KOPT-K1 (cell line): Measurements from ENCODE around the gene MORC4.

Source experiments
- H3K27ac ChIP-seq: fragments of 200-600 bp; sonication (generic); 2 replicates; pipeline ENCODE4 v1.5.1; 2016; ENCODE audit warnings: antibody characterized with exemption, mild to moderate bottlenecking, low read depth, low read length; ENCODE audit not compliant: poor library complexity, severe bottlenecking
- H3K36me3 ChIP-seq: fragments of 200-600 bp; sonication (generic); 2 replicates; pipeline ENCODE4 v1.5.1; 2017; ENCODE audit warnings: antibody characterized with exemption, mild to moderate bottlenecking, low read length, moderate library complexity; ENCODE audit not compliant: insufficient read depth
- H3K9me3 ChIP-seq: fragments of 200-600 bp; sonication (generic); 2 replicates; pipeline ENCODE4 v1.5.1; 2017; ENCODE audit warnings: antibody characterized with exemption, low read length, mild to moderate bottlenecking; ENCODE audit not compliant: insufficient read depth, poor library complexity, severe bottlenecking

MORC4 gene

GRCh38 chrX:106903856-106904528, 96.0 kb downstream of the MORC4 start:
- H3K9me3 ChIP-seq = no peaks in the 10 kb centered on the region
- H3K27ac ChIP-seq = no peak overlapping the region
- no peaks in the 10 kb centered on the region for H3K36me3 ChIP-seq

GRCh38 chrX:106903291-106903824, 96.7 kb downstream of the MORC4 start, which contains the start of gene RIPPLY1:
Gene RIPPLY1 (minus strand): TSS chrX:106903341. CDS start chrX:106903287, 54 bp downstream.
- no peaks in the 10 kb centered on the region for H3K36me3 ChIP-seq
- no peaks in the 10 kb centered on the region for H3K9me3 ChIP-seq

DNA sequence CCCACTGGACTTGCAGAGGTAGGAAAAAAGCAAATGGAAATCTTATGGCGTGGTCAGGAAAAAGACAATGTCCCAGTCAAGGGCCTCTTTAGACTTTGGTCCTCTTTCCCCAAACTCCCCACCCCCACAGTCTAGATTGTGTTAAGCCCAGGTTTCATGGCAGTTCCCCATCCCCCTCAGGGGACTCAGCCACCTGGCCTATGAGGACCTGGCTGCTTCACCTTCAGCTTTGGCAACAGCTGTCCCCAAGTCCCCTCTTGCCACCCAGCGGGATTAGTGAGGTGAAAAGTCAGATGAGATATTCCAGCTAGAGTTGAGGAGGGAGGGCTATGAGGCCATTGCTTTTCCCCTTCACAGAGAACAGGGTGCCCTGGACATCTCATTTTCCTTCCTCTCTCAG, 97.3 kb downstream of the MORC4 start:
- Histone ChIP-seq H3K36me3 (no peaks in the 10 kb centered on the region), H3K27ac (no peak overlapping the region), H3K9me3 (no peaks in the 10 kb centered on the region)

More at GRCh38 chrX:106903291-106903824, 96.7 kb downstream of the MORC4 start, which contains the start of gene RIPPLY1:
- no peak within 1 kb of the TSS for H3K27ac ChIP-seq

DNA sequence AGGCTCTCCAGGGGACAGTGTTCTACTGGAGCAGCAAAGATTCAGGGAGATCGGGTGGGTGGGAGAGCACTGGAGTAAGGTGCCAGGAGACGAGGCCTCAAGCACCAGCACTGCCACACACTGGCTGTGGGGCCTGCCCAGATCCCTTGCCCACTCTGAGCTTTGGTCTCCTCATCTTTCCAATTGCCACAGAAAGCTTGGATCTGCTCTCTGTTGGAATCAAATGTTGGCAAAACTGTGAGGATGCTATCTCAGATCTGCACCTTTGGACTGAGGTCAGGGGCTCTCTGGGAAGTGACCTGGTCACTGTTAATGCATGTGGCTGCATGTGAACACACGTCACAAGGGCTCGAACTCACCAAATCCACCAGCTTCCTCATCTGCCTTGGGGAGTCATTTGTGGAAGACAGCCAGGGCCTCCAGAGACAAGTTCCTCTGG, 98.2 kb downstream of the MORC4 start:
- H3K36me3 ChIP-seq = no peaks in the 10 kb centered on the region
- no peaks in the 10 kb centered on the region for H3K9me3 ChIP-seq
- H3K27ac ChIP-seq = no peak overlapping the region

DNA sequence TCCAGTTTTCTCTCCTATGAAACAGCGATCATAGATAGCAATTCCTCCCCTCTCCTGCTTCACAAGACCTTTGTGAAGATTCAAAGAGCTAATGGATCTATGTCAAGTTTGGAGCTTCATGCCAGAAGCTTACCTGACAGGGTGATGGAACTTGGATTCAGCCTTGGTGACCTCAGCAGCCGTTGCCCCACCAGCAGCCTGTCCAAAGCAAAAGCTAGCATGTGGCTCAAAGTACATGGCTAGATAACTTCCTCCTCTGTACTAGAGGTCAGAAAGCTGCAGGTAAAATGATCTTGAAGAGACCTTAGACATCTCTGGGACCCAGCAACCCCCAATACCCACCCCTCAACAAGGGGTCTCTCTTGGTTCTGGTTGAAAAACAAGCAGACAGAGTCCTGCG, 98.7 kb downstream of the MORC4 start:
- H3K9me3 ChIP-seq = no peaks in the 10 kb centered on the region
- H3K36me3 ChIP-seq = no peaks in the 10 kb centered on the region
- H3K27ac ChIP-seq = no peak overlapping the region

- no peak overlapping the region for H3K27ac ChIP-seq
- no peaks in the 10 kb centered on the region for H3K9me3 ChIP-seq
- no peaks in the 10 kb centered on the region for H3K36me3 ChIP-seq
Observed at GRCh38 chrX:106899841-106900240, 100.2 kb downstream of the MORC4 start.

DNA sequence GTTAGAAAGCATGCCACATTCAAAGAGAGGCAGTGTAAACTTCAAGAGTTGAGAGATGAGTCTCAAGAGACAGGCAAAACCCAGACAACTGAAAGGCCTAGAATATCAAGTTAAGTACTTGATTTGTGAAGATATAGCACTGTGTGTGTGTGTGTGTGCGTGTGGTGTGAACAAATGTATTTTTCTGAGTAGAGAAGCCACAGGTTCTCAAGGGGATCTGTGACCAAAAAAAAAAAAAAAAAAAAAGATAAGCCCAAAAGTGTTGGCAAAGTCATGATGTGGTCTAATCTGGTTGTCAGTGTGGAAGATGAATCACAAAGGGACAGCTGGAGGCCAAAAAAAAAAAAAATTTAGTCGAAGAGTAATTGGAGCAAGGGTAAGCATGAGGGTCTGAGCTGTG, 100.7 kb downstream of the MORC4 start:
- no peaks in the 10 kb centered on the region for H3K36me3 ChIP-seq
- H3K27ac ChIP-seq = no peak overlapping the region
- H3K9me3 ChIP-seq = no peaks in the 10 kb centered on the region

DNA sequence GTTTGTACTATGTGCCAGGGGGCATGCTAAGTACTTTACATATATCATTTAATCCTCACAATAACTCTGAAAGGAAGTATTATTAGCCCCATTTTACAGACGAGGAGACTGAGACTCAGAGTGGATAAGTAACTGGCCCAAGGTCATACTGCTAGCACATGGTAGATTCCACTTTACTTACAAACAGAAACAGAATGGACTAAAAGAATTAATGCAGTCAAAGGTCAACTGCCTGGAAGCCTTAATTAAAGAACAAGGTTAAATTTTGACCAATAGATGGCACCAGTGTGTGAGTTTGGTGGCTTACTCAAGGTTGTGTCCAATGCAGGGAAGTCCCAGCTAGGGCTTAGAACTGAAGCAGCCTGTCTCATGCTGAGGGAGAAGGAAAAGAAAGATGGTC, 101.5 kb downstream of the MORC4 start:
- Histone ChIP-seq H3K9me3 (no peaks in the 10 kb centered on the region), H3K36me3 (no peaks in the 10 kb centered on the region), H3K27ac (no peak overlapping the region)

- Histone ChIP-seq H3K27ac (no peak overlapping the region), H3K9me3 (no peaks in the 10 kb centered on the region), H3K36me3 (no peaks in the 10 kb centered on the region)
Observed at GRCh38 chrX:106897259-106897658, 102.8 kb downstream of the MORC4 start.

DNA sequence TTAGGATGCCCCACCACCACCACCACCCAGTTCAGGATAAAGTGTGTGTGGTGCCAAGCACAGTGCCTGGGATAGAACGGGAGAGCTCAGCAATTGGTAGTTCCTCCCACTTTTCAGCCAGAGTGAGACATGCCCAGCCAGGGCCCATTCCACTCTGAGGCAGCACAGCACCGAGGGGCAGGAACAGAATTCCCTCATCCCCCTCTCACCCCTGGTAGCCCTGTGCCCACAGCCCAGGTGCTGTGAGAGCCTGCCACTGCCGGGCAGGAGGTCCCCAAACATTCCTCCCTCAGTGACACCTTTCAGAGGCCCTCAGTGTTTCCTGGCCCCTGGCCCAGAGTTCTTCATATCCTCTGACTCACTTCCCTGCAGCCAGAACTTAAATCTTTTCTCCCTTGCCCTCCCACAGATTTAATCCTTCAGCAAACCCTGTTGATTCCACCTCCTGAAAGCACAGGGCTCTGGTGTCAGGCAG, 105.0 kb downstream of the MORC4 start:
- Histone ChIP-seq H3K36me3 (no peaks in the 10 kb centered on the region), H3K27ac (no peak overlapping the region), H3K9me3 (no peaks in the 10 kb centered on the region)

DNA sequence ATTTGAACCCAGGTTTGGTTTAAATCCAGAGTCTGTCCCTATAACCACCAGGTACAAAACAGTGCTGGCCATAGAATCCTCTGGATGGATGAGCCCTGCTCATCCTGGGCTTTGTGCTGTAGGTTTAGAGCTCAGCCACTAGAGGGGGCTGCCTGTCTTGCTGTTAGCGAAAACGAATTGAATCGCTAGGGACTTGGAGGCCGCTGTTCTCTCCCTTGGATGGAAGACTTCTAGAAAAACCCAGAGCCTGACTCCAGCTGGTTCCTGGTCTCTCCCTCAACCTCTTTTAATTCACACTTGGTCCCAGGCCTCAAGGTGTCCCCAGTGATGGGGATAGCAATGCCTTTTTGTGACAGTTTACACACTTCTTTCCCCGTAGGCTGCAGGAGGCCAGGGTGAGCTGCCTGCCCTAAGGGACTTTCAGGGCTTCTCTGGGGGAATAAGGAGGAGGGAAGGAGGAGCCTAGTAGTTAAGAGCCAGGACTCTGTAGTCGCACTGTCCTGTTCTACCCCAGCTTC, 105.6 kb downstream of the MORC4 start:
- Histone ChIP-seq H3K36me3 (no peaks in the 10 kb centered on the region), H3K9me3 (no peaks in the 10 kb centered on the region), H3K27ac (no peak overlapping the region)

DNA sequence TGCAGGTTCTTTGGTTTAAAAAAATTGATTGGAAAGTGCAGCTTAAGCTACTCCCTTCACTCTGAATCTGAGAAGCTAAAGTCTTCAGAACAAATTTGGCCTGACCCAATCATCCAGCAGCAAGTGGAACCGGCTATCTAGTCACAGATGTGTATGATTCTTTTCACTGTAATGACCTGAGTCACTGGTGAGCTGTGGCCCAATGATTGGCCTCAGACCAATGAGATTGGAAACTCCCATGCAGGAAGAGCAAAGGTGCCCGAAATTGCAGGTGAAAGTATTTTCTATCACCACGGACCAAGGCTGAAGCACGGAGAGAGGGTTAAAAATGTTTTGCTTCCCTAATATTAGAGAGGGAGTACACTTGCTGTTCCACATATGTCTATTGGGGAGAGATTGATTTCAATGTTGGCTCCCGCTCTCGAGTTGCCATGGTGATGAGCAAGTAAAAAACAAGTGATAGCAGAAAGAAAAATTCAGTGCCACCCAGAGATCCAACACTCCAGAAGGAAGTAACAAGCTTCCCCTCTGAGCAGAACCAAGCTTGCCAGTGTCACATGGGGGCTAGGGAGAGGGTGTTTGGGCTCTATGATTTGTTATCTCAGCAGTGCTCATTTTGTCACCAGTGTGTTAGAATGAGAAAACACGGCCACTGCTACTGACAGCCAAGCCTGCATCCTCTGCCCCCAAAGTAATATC, 108.1 kb downstream of the MORC4 start:
- Histone ChIP-seq H3K36me3 (no peaks in the 10 kb centered on the region), H3K9me3 (no peaks in the 10 kb centered on the region), H3K27ac (no peak overlapping the region)
